DOHH2 (cell line): ENCODE measurements around the gene CALY.

Experiments used
- CTCF ChIP-seq: fragments of 200-600 bp; sonication (generic); IDR thresholded peaks from one replicate; pipeline ENCODE4 v1.5.1; 2014; ENCODE audit warnings: antibody characterized with exemption, mild to moderate bottlenecking, low read depth, low read length; ENCODE audit not compliant: poor library complexity, severe bottlenecking
- EZH2phosphoT487 ChIP-seq: fragments of 200-600 bp; sonication (generic); IDR thresholded peaks from 2 replicates; pipeline ENCODE4 v1.6.1; 2017; ENCODE audit warnings: borderline replicate concordance, mild to moderate bottlenecking, antibody characterized with exemption, low read length, moderate library complexity, mixed read lengths

- TF ChIP-seq CTCF, result no peak
- no peak for TF ChIP-seq EZH2phosphoT487
Measured at GRCh38 chr10:133375357-133376115, 38.8 kb upstream of the CALY start.
